Midbrain (tissue), 1 donor: ENCODE data around the gene NRG3.
A peak's percentile ranks its signal among the peaks of the same experiment; 100 is the strongest.
"Not testable (repeated sequence)": the region's sequence is repeated elsewhere in the genome, so short reads cannot be mapped to it uniquely, and the experiment has no call there.

Experiments used
- DNase-seq: peaks from one replicate; lab custom pipeline; 2025; lab: John Stamatoyannopoulos, UW

The NRG3 gene

DNA sequence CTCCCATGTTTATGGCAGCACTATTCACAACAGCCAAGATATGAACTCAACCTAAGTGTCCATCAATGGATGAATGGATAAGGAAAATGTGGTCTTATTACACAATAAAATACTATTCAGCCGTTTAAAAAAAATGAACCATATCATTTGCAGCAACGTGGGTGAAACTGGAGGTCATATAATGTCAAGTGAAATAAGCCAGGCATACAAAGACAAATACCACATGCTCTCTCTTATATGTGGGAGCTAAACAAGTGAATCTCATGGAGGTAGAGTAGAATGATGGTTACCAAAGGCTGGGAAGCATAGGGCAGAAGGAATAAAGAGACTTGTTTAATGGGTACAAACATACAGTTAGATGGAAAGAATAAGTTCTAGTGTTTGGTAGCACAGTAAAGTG lies 699.1 kb downstream of the NRG3 start:
- DNase-seq, result no peak

DNA sequence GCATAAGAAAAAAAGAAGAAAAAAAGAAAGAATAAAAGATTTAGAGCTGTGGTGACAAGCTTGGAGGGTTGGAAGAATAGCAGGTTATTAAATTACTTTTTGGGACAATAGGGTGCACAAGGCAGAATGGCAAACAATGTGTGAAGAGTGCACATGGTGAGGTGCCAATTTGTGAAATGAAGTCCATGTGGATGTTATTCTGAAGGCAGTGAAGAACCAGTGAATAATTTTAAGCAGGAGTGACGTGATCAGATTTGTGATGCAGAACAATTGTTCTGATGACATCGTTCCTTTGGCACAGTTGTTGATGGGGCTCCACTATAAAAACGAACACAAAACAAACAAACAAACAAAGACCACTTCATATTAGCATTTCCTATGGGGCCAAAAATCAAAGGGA lies 700.3 kb downstream of the NRG3 start:
- DNase-seq, result no peak

DNA sequence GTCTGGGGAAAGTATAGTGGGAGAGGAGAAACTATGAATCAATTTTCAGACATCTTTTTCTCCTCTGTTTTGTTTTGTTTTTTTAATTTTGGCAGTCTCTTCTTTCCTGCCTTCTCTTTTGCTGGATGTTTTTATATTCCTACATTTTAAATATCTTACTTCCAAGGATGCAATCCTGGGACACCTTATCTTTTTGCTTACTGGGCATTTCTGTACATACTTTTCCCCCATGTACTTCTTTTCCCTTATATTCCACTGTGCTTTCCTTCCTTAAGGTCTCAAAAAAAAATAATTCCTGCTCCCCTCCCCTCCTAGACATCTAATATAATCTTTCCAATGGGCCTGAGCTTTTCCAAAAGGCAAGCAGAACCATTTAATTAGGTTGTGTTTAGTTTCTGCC lies 701.1 kb downstream of the NRG3 start:
- DNase-seq, result no peak

DNA sequence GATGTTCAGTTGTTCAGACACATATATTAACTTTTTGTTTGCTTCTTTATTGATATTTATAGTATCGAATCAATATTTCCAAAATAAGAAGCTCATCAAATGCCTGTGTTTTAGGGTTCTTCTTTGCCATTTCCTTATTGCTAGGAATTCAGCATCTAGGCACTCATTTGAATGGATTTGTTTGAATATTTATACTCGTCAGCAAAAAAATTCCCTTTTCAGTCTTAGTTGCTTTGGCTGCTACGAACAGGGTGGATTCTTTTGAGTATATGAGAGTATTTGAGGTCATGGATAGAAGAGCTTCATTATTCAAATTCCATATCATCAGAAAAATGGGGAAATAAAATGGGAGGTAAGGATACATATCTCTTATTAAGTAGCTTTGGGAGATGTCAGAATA lies 706.9 kb downstream of the NRG3 start:
- no peak for DNase-seq

DNA sequence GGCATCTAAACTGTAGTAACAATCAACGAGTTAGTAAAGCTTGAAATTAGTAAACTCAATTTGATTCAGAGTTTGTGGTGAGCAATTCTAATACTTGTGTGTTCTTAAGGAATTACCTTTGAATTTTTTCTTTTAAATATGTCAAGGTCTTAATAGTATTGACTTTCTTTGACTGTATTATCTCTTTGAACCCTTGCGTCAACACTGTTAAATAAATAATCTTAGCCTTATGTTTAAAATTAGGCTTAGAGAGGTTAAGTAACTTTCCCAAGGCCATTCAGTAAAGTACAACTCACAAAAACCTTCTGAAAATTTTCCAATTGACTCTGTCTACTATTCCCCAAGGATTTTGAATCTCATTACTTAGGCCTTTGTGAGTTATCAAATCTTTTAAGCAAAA lies 716.4 kb downstream of the NRG3 start:
- no peak for DNase-seq

DNA sequence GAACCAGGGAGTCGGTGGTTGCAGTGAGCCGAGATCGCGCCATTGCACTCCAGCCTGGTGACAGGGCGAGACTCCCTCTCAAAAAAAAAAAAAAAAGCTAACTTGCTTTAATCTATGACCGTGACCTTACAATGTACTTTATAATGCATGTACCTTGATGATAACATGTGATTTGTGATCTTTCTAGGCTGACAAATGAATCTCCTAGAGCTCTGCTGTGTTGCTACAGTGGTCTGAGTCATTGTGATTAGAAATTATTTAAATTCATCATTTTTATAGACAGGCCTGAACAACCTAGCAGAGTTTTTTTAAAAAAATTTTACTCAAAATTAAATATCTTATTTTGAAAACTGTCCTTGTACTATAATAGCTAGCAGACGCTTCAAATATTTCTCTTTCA lies 722.8 kb downstream of the NRG3 start:
- no peak for DNase-seq

DNA sequence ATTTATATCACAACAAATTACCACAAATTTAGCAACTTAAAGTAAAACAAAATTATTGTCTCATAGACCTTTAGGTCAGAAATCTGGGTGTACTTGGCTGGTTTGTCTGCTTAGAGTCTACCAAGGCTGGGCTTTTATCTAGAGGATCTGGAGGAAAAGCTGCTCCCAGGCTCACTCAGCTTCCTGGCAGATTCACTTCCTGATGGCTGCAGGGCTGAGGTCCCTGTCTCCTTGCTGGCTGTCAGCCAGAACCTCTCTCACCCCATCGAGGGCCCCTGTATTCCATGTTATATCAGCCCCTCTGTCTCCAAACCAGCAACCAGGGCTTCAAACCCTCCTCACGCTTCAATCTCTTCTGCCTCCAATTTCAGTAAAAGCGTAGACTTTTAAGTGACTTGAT lies 734.9 kb downstream of the NRG3 start:
- DNase-seq, result no peak

DNA sequence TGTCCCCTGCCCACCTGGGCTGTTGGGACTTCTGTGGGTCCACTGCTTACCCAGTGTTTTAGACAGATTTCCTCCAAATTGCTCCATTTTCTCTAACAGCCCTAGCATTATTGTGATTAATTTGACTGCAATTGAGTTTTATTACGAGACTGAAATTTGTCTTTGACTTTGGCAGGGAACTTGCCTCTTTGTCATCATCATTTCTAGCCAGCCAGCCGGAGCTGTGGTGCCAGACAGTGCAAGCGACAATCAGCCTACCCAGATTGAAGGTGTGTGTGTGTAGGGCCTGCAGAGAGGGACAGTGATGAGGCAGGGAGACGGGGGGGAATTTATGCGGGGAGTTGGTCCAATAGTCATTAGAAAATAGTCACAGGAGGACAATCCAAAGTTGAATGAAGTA lies 743.0 kb downstream of the NRG3 start:
- DNase-seq, result no peak

DNA sequence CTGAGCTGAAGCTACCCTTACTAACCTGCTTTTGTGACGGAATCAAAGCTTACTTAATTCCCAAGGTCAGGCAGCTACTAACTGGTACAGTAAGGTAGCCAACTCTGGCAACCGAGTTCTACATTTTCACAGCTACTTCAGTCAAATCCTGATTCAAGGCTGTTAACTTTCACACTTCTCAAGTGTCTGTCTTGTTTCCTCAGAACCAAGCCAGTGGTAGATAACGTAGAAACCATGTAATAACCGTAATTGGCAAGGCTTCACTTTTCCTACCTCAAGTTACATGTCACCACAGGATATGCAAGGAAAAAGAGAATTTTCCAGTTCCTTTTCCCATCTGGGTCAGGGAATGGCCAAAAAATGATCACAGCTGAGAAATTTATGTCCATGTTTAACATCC lies 746.7 kb downstream of the NRG3 start:
- DNase-seq, result no peak

DNA sequence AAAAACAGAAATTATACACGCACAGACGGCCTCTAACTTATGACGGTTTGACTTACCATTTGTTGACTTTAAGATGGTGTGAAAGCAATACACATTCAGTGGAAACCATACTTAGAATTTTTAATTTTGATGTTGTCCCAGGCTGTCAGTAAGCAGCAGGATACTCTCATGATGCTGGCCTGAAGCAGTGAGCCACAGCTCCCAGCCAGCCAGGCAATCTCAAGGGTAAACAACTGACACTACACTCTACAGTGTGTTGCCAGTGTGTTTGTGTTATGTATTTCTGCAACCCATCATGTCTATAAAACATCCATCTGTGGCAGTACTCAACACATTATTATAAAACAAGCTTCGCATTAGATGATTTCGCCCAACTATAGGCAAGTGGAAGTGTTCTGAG lies 747.5 kb downstream of the NRG3 start:
- DNase-seq, result no peak

DNA sequence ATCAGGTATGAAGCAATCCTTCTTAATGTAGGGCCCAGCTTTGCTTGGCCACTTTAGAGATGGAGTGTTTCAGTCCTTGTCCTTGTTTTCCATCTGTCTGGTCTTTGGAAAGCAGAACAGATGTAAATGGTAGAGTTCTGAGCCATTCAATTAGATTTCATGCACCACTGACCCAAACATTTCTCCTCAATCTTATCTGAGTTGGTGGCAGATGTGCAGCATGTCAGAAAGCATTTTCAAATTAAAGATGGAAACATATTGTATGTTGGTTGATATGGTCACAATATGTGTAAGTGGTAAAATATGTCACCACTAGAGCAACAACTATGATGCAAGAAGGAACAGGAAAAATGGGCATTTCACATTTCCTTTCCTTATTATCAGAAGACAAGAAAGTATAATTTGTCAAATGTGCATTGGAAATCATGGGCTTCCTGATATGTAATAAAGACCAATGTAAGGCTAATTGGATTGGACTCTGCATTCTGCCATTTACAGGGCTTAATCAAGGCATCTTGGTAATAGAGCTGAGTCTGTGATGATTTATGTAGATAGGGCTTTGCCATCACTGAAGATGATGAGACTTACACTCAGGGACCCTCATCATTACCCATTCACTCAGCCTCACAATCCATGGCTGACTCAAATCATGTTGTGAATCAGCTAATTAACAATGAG lies 750.7 kb downstream of the NRG3 start:
- no peak for DNase-seq

DNA sequence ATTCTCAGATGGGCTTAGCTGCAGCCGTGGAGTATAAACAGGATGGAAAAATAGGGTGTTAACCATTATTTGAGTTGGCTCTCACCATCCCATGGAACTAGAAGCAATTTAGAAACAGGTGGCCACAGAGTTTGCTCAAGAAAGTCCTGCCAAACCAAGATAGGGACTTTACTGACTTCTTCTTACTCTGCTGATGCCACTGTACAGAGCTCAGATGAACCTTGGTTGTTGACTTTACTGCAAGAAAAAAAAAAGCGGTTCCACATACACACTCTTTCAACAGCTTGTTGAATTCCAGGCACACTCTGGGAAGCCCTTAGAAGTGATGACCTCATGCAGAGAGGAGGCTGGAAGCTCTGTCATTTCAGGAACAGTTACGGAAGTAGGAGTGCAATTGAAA lies 753.4 kb downstream of the NRG3 start:
- DNase-seq, result no peak

DNA sequence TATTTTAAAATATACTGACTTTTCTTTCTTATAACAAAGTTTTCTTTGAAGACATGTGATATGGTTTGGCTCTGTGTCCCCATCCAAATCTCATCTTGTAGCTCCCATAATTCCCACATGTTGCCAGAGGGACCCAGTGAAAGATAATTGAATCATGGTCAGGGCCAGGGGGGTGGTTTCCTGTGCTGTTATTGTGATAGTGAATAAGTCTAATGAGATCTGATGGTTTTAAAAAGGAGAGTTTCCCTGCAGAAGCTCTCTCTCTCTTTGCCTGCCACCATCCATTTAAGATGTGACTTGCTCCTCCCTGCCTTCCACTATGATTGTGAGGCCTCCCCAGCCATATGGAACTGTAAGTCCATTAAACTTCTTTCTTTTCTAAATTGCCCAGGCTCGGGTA lies 768.1 kb downstream of the NRG3 start:
- no peak for DNase-seq

DNA sequence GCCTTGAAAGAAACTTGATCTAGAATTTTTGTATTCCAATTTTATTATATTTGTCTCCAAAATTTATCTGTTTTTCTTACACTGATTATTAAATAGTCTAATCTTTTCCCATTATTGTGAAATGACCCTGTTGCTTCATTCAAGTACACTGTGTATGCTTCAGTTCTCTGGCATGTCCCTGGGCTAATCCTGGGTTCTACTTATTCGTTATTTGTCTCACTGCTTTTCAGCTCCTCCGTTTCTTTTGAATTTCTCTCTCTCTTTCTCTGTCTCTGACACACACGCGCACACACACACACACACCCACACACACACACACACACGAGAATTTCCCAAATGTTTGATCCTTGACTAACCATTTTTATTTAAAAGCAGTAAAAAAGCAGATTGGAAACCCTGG lies 768.6 kb downstream of the NRG3 start:
- no peak for DNase-seq

DNA sequence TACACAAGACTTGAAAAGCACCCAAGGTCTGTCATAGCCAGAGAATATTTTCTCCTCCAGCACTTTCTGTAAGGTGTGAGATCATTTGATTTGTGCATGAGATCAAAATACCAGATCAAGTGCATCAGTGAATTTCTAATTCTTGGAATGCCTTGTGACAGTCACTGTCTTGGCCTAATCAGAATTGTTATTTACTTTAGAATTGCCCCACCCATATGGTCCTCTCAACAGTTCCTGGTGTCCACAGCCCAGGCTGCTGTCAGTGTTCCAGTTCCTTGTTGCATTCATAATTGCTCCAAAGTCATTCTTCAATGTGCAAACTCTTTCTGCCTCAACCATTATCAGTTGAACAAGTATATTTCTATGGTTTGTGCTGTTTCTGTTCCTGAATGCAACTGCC lies 770.2 kb downstream of the NRG3 start:
- DNase-seq, result no peak

DNA sequence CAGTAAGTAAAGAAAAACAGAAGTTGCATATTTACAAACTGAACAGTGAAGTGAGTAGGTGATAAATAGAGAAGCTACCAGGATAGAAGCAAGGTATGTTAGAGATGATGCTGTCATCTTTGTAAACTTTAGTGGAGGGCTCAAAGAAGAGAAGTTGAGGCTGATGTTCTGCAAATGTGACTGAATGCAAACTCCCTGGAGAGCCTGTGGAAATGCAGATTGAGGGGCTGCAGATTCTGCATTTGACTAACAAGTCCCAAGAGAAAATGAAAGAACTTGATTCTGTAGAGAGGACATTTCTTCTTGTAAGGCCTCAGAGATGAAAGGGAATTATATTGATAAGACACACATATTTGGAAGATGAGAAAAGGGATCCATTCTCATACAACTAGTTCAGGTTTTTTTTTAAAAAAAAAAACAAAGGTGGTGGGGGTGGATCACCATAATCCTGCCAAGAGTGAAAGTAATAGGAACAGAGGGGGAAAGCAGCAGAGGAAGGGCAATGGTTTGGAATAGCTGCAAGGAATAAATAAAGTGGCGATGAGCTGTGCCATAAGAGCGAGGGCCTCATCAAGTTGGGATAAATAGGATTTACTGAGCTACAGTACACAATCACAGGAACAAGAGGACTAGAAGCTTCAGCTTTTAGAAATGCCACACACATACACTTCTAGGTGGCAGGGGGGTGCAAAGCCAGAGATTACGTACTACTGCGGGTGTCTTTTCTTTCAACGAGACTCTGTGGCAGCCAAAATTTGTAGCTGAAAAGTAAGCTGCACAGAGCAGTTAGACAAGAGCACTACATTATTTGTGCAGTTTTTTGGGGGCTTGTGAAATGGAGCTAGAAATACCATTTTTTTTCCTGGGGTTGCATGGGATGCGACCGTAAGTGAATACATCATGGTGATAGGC lies 778.5 kb downstream of the NRG3 start:
- DNase-seq, result peak; percentile 5

DNA sequence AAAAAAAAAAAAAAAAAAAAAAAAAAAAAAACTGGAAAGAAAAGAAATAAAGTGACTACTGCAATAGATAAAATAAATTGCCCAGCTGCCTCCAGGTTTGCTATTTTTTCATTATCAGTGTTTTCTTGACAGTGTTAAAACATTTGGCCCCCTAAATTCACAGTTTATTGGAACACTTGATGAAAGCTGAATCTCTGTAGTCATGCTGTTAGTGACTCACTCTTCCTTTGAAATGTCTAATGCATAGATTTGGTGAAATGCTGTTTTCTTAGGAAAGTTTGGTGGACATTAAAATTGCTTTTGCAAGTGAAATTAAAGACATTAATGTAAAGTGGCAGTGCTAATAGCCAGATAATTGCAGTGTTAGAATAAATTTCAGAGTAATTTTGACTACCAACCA lies 785.2 kb downstream of the NRG3 start:
- DNase-seq, result no peak

DNA sequence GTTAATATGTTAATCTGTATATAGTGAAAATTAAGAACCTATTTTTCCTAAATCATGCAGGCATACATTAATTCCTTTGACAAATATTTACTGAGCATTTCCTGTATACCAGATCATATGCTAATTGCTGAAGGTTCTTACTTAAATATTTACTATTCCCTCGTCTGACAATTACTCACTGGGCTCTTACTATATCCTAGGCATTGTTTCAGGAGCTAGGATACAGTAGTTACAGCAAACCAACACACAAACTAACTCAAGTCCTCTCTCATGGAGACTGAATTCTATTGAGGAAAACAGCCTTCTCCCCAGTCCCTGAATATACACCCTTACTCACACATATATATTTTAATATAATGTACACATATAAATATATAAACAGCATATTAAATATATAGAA lies 786.0 kb downstream of the NRG3 start:
- no peak for DNase-seq

DNA sequence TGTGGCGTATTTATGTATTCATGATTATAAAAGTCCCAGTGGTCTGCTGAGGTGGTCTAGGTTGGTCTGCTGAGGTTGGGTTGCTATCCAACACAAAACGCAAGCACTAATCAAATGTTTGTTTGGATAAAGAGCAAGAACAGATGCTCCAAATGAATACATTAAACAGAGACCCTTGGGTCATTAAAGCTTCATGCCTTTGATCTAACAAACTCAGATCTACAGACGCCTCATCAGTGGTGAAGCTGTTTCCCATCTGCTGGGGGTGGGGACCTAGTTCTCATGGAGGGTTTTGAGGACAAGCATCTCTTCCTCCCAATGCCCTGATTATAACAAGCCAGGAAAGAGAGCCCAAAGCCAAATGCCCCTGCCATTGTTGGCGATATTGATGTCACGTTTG lies 786.7 kb downstream of the NRG3 start:
- no peak for DNase-seq

DNA sequence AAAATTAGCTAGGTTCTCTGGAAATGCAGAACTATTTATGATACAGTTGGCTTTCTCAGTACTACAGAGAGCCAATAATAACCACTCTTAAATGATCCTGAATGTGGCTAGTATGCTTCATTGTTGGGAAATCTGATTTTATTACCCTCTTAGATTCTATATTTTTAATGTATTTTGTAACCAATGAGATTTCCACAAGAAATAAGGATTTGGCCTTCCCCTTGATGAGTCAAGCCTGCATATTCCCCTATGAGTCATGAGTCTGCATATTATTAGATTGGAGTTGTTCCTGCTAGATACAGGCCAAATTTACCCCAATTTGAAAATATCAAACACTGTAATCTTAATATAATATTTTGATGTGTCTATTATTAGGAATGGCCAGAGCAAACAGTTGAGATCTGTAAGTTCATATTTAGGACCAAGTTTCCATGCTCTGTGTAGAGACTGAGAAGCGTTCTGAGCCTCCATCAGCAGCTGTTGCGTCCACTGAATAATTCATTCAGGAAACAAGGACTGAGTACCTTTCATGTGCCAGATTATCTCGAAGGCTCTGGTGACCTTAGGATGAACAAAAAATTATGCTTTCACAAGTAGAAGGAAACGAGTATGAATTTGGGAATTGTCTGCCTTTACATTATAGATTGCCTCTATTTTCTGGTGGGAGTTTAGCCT lies 793.4 kb downstream of the NRG3 start:
- DNase-seq, result no peak

DNA sequence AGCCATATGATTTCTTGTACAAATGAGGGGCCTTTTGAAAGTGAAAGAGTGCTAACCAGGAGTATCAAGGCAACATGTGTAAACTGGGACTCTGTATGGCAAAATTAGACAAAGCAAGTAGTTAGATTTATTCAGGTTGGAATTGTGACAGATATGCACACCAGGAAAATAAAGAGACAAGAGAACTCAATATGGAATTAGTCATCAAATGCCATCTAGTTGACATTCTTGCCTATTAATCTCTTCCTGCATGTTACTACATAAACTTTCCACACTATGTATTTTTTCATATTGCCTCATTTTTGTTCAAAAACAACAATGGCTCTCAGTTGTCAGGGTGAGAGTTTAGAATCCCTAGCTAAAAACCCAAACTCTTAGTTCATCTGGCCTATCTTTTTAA lies 799.0 kb downstream of the NRG3 start:
- no peak for DNase-seq

DNA sequence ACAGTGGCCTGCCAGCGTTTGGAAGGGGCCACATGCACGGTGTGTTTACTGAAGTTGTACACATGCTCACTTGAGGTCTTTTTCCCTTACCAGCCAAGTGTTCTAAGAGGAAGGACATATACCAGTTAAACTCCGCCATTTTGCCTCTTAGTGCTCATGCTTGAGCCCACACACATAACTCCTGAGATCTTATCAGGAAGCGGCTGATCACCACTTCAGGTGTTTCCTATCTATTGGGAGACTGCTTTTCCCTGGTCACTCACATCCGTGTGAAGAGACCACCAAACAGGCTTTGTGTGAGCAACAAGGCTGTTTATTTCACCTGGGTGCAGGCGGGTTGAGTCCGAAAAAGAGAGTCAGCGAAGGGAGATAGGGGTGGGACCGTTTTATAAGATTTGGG lies 802.9 kb downstream of the NRG3 start:
- not testable (repeated sequence) for DNase-seq

DNA sequence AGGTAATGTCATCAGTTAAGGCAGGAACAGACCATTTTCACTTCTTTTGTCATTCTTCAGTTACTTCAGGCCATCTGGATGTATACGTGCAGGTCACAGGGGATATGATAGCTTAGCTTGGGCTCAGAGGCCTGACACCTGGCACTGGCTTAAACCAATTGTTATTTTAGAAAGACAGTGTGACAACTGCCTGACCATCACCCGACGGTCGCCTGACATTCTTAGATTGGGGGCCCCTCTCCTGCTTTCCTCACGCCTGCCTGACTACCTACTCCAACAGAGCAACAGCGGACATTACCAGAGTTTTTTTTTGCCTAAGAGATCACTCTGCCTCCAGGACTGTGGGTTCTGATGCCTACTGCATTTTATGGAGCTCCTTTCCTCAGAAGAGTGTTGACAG lies 803.5 kb downstream of the NRG3 start:
- DNase-seq, result not testable (repeated sequence)
